CD4-positive, alpha-beta T cell treated with Interleukin-17A for 1 hour (primary cell): ENCODE measurements around the gene FAM181A.

Source experiments
- DNase-seq: peaks from one replicate; pipeline ENCODE4 v3.0.0-alpha.2; 2020

Gene FAM181A

DNA sequence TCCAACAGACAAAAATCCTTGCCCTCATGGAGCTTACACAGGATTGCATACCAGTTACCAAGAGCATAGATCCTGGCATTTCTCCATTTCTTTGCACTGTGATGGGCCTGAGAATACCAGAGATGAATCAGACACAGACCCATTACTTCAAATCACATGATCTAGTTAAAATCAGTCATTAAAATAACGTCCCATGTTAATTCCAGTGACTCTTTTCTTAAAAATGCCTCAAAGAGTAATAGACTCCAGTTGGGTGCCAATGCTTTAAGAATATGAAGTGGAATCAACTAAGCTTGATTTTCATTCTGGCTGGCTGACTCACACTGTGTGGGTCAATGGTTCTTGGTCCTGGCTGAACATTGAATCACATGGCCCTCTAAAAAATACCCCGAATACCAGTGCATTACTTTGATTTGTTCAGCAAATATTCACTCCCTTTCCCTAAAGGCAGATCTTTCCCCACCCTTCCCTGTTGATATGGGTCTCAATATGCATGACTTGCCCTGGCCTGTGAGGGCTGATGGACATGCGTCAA is 38.2 kb downstream of the FAM181A start:
- DNase-seq, result no peak

DNA sequence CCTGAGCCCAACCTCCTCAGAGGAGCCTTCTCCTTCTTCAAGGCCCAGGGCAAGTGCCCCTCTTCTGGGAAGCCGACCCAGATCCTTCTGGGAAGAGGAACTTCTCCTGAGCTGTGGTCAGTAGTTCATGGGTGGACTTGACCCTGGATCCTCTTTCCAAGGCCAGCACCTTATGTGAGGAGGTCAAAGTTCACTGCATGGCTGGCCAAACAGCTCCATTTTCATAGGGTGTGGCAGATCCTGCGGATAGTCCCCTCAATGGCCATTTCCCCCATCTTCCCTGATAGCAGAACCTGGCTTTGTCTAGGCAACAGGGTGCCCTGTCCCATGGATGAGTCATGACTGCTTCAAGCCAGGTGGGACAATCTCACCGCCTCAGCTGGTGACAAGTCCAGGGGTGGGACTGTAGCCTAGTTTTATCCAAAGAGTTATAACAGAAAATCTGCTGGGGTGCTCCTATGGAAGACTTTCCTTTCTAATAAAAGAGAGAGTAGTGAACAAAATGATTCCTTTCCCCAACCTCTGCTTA is 38.9 kb downstream of the FAM181A start:
- DNase-seq, result no peak

DNA sequence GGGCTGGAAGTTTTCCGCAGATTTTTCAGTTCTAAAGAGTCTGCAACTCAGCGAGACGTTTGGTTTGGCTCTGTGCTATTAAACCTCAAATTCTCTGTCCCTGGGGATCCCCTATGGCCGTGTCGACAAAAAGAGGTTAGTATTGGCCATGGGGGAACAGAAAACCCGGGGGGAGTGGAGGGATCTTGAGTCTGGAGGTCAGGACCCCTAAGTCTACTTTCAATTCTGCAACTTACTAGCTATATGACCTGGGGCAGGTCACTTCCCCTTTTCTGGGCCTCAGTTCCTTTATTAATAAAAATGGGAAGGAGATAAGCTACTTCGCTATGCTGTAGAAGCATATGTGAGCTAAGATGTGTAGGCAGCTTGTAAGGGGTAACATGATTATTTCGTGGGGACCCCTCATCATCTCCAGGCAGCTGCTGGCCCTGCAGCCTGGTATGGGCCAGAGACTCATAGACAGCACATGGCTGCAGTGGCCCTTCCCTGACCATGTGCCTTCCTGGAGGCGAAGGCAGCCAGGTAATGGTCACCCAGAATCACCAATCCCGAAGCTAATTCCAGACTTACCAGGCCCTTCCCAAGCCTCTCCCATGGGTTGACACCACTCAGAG is 40.6 kb downstream of the FAM181A start:
- DNase-seq, result peak; percentile 27

DNA sequence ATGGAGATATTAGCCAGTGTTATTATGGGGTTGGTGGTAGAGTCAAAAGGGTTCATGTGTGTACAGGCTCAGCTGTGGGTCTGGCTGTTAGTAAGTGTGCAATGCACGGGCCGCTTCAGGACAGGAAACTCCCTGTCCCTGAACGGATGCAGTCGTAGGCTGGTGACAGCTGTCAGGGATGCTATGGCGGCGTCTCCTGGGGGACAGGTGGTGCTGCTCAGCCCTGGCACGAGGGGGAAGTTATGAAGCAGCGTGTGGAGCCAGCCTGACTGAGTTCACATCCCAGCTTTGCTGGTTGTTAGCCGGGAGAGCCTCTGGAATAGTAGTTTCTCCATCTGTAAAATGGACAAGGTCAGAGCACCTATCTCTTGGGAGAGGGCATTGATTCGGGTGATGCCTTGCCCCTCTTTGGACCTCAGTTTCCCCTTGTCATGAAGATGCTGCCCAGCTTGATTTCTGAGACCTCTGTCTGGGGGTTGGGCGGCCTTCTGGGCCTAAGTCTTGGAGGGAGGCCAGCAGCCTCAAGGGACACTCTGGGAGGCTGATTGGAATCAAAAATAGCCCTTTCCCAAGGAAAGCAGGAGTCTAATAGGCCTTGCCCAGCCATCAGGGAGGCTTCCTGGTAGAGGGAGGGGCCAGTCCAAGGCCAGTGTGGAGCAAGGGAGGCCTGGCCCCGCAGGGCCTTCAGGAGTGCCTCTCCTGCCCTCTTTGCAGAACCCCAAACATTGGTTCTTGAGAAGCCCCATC is 42.1 kb downstream of the FAM181A start:
- DNase-seq, result no peak

DNA sequence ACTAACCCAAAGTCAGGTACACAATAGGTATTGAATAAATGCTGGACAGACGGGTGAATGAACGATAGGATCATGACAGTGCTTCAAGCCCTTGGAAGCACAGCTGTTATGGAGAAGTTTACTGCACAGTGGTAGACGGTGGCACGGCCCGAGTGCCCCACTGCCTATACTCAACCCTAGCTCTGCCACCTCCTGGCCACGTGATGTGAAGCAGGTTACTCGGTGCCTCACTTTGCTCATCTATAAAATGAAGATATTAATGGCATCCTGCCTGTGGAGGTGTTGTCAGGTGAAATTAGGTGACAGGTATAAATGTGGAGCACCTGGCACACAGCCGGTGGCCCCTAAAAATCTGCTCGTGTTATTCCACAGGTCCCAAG is 43.4 kb downstream of the FAM181A start:
- peak; percentile 82 for DNase-seq

DNA sequence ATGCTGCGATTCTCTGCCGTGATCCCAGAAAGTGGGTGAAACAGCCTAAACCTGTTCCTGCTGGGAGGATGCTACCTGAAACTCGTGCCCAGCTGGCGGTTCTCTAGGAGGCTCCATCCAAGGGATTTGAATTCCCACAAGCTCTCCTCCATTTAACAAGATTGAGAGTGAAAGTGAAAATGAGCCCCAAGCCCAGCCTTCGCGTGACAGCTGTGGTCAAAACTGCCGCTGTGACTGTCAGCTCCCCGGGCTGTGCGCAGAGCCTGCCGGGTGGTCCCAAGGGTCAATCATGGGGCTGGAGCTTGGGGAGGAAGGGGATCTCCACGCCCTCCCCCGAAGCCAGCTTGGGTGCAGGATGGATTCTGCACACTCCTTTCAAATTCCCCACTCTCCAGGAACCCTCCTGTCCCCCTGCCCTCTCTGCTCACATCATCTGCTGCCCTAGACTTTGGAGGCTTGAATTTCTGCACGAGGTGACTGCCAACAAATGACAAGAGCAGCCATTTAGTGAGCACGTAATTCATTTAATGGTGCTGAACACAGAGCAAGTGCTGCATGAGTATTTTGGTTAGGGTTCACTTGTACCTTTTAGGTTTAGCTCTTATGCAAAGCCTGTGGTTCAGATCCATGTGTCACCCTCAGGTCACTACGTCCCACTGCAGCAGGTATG is 44.0 kb downstream of the FAM181A start:
- DNase-seq, result peak; percentile 54

DNA sequence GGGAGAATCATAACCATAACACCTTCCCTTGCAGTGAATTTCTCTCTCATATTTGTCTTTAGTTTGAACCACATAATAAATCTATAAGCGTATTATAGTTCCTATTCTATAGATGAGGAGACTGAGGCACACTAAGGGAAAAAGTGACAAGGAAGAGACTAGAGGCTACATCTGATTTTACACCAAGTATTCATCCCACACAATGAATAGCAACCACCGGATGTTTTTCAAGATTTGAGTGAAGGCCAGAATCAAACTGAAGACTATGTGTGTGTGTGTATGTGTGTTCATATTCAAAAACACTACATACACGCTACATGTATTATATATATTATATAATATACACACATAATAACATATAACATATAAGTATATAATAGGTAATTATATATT is 44.5 kb downstream of the FAM181A start:
- no peak for DNase-seq

DNA sequence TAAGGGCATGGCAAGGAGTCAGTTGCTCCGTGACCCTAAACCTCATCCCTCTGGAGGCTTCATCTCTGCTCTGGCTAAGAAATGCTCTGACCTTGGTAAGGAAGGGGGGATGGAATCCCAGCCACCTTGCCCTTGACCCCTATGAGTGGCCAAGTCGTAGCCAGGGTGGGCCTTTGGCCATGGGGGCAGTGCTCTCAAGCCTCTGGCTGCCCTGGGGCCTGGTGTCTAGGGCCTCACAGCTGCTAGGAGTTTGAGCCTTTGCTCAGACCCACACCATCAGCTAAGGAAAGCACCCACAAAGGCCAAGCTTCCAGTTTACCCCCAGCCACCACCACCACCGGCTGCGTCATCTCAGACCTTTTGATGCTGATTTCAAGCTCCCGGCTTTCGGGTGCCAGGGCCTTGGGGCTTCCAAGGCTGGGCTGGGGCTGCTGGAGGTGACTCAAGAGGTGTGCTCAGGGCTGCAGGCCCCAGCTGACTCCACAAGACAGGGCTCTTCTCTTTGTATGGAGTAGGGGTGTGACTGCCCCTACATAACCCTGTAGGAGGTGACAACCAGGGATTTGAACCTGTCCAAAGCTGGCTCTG is 45.6 kb downstream of the FAM181A start:
- no peak for DNase-seq

DNA sequence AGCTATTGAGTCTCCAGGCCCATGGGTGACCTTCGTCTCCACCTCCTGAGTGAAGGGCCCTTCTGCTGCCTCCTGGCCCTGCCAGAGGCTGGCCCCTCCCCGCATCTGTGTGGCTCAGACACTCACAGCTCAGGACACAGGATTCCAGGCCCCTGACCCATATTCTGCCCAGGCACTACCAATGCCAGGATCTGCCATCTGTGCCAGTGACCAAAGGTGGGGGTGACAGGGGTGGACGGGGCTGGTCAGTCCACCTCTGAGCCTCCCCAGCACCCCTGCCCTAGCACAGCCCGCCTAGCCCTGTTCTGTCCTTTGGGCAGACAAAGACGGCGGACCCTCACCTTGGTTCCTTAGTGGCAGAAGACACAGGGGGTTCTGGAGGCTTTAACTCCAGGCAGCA is 46.5 kb downstream of the FAM181A start:
- DNase-seq, result no peak

DNA sequence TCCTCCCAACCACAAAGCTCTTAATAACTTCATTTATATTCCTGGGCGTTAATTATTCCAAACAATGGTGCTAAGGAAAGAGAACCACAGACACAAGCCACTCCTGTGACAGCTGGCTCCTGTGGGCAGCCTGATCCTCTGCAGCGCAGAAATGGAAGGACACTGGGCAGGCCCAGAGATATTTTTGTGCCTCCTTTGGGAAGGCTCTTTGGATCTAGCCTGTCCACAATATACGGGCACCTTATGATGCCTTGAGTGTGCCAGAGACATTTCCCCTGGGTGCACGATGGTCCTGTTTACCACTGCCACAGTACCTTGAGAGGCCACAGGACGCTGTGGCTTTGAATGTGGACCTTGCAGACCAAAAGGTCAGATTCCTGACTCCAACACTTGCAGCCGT is 47.2 kb downstream of the FAM181A start:
- DNase-seq, result no peak

DNA sequence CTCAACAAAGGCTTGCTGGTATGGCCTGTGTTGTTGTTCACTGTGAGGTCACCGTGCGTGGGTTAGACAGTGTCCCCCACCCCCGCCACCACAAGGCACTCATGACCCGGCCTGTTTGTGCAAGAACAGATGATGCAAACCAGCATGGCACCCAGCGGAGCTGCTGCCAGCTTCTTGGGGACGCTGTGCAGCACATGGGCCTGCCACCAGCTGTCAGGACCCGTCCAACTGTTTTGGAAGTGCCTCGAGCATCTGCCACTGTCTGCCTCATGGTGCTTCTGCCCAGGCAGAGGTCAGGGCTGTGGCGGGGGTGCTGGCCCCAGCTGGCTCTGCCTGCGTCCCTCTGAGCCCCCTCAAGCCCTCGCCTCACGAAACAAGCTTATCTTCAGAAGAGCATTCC is 47.7 kb downstream of the FAM181A start:
- DNase-seq, result no peak

DNA sequence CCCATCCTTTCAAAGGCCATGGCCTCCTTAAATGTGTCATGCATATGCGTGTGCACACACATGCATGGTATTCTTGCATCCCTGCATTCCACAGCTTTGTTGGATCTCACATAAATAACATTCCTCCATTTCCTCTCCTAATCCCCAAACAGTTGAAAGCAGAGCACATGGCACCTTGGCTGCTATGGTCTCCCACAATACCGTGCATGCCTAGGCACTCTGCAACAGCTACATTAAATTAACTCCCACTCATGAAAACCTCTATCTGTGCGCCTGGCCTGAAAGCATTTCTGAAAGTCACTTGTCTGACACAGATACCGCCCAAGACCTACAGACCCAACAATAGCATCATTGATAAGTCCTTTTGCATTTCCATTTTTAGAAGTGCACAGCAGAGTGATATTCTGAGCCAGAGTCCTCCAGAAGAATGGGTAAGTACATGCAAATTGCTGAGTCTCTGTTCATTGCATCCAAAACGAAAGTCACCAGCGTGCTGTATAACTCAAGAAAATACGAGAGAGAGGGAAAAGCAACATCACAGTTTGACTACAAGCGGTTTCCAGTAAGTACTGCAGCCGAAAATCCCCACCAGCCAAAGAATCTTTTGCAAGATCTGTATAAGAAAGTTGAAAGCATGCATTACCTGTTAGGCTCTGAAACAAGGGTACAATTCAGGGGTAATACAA is 48.8 kb downstream of the FAM181A start:
- peak; percentile 28 for DNase-seq

DNA sequence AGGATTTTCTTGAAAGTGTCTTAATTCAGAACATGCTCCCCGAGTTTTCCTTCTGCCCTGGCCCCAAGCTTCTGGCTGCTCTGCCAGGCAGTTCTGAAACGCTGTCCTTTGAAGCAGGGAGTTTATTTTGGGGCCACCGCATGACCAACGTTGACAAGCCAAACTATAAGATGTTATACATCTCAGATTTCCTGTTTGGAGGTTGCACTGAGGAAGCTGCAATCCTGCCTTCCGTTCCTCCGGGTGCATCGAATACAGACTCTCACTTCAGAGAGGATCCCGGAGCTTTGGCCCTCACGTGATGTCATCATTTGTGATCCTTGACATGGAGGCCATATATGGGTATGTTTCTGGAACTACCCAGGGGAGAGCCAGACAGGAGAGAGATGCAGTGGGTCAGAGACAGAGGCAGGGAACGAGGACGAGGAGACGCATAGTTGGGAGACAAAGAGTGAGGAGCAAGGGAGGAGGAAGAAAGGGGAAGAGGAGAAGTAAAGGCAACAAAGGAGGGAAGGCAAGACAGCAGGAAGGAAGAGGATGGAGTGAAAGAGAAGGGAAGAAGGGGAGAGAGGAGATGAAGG is 49.4 kb downstream of the FAM181A start, which contains the start of gene ASB2:
Gene ASB2 (minus strand): TSS at position 94 of the 581 bp plus-strand sequence. CDS start 12,031 bp downstream, outside the sequence.
- DNase-seq, result no peak

DNA sequence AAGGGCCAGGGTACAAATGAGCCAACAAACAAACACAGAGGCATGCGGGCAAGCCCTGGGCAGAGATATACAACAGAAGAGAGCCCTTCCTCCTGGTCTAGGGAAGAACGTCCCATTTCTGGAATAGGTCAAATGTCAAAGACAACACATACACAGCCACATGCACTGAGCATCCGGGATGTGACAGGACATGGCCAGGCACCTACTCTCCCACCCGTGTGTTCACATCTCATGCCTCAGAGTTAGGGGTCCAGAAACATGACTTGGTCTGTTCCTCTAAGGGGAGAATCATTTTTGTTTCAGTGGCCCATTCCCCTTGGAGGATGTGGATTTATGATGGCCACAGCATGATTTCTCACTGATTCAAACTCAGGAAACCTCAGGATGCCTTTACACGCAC is 50.0 kb downstream of the FAM181A start:
- no peak for DNase-seq

DNA sequence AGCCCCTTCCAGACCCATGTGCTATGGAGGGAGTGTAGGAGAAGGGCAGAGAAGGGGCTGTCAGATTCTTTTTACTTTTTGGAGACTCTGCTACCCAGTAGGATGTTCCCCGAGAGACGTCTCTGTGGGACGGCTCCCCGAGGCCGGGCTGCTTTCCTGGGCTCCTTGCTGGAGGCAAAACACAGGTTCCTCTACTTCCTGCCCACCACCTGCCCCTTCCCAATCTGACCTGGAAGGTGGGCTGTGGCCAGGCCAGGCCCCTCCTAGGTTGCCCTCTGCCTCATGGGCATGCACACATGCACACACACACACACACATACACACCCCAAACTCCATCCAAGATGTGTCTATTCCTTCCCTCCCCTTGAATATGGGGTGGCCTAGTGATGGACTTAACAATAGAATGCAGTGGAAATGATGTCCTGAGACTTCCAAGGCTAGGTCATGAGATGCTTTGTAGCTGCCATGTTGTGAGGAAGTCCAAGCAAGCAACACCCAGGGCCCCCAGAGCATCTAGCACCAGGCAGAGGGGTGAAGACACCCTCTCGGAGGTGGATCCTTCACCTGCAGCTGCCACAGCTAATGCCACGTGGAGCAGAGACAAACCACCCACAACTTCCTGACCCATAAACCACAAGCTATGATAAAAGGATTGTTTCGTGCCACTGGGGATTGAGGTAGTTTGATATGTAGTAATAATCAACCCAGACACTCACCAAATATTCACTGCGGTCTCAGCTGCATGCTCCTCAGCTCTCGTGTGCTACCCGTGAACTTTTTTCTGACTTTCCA is 50.8 kb downstream of the FAM181A start:
- peak; percentile 84 for DNase-seq

DNA sequence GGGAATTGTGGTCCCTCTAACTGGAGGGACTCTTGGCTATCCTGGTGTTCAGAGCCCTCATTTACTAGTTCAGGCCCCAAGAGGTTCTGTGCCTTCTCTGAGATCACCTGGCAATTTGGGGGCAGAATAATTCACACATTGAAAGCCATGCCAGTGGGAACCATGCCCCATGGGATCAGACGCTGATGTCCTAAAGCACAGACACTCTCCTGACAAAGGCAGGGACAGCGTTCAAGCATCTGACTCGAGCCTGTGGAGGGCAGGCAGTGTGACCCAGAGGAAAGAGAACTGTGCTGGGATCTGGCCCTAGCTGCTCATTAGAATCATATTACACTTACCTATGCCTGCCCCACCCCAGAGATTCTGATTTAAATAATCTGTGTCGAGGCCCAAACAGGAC is 51.6 kb downstream of the FAM181A start:
- DNase-seq, result no peak
